HepG2 (cell line): Measurements from ENCODE around the gene LRRC43. TPM values are rescaled to one million over a fixed set of nuclear protein-coding genes. Genes with fewer than 3 reads are reported as not detected.

Experiments used
- ATAC-seq: fragments of 200-7000 bp; cut with Tn5 transposase; 3 replicates; pipeline ENCODE4 v1.9.1; 2020; ENCODE audit warnings: mild to moderate bottlenecking, moderate library complexity
- BruUV-seq: library from RNA; stranded (reverse); fragments of 400-500 nt; replicated peaks from 2 replicates; lab custom pipeline; 2021; lab: Mats Ljungman, UMichigan
- CTCF ChIA-PET: fragments of 300-600 bp; formaldehyde crosslinking; extraction: SDS; loops from one replicate; lab custom pipeline; 2021; ENCODE audit warnings: low total read pairs, inconsistent platforms, low intra/inter-chr PET ratio; lab: Yijun Ruan, JAX
- POLR2A ChIA-PET: fragments of 350-600 bp; sonication (Branson Sonifier 250); formaldehyde crosslinking; loops from one replicate; lab custom pipeline; 2020; ENCODE audit warnings: antibody characterized with exemption, inconsistent platforms; lab: Yijun Ruan, JAX
- DNase-seq: peaks from one replicate; pipeline ENCODE4 v3.0.0-alpha.2; 2015; ENCODE audit warnings: low spot score
- FAIRE-seq: peaks from 3 replicates; lab custom pipeline; 2011; peaks lifted over from hg19 to GRCh38; lab: Jason Lieb, UNC
- H2AFZ ChIP-seq: one replicate; pipeline ENCODE4 v1.6.1; 2011; ENCODE audit warnings: low read length, inconsistent platforms
- H3K27ac ChIP-seq: fragments of 300-600 bp; 3 replicates; pipeline ENCODE4 v1.8.0; 2011; ENCODE audit warnings: mixed run types, mild to moderate bottlenecking, mixed read lengths, low read length, inconsistent platforms; ENCODE audit not compliant: insufficient read depth; ENCODE audit errors: extremely low read length
- H3K27me3 ChIP-seq, 2 experiments: fragments of 200-600 bp in 1 of 2; 2 replicates in 1 of 2; 3 replicates in 1 of 2; pipeline versions ENCODE4 v1.6.0 to v1.8.0; 2011; ENCODE audit warnings: low read length in 2 of 2, mild to moderate bottlenecking in 2 of 2, moderate library complexity in 2 of 2, inconsistent platforms in 1 of 2; ENCODE audit not compliant: insufficient read depth in 2 of 2, control insufficient read depth in 1 of 2
- H3K36me3 ChIP-seq, 2 experiments: fragments of 200-600 bp in 1 of 2; replicated peaks in 1 of 2; 2 replicates in 1 of 2; 3 replicates in 1 of 2; pipeline versions ENCODE4 v1.5.1 to v1.8.0; 2011; ENCODE audit warnings: low read length in 2 of 2, inconsistent platforms in 1 of 2; ENCODE audit not compliant: insufficient read depth in 2 of 2, control insufficient read depth in 1 of 2
- H3K4me1 ChIP-seq: 2 replicates; pipeline ENCODE4 v1.5.1; 2012; ENCODE audit warnings: low read length, inconsistent platforms; ENCODE audit not compliant: insufficient read depth
- H3K4me2 ChIP-seq: 2 replicates; pipeline ENCODE4 v1.6.0; 2011; ENCODE audit warnings: low read depth, low read length, inconsistent platforms
- H3K4me3 ChIP-seq, 3 experiments: fragments of 200-600 bp in 1 of 3; sonication (generic), shearing (Covaris generic) in 1 of 3; replicated peaks in 1 of 3; 2 replicates each; pipeline ENCODE4 v1.5.1; 2011 to 2016; ENCODE audit warnings: low read length in 3 of 3, inconsistent platforms in 2 of 3, low read depth in 2 of 3, mild to moderate bottlenecking in 2 of 3, control low read depth in 1 of 3, mixed read lengths in 1 of 3; ENCODE audit not compliant: insufficient read depth in 1 of 3
- H3K79me2 ChIP-seq: one replicate; pipeline ENCODE4 v1.6.1; 2011; ENCODE audit warnings: low read length, inconsistent platforms; ENCODE audit not compliant: insufficient read depth
- H3K9ac ChIP-seq: 2 replicates; pipeline ENCODE4 v1.6.0; 2011; ENCODE audit warnings: mild to moderate bottlenecking, low read depth, low read length, inconsistent platforms; ENCODE audit not compliant: insufficient read depth
- H3K9me3 ChIP-seq: 2 replicates; pipeline ENCODE4 v1.5.1; 2012; ENCODE audit warnings: mild to moderate bottlenecking, low read length
- H4K20me1 ChIP-seq: 2 replicates; pipeline ENCODE4 v1.6.0; 2011; ENCODE audit warnings: inconsistent platforms, mild to moderate bottlenecking, low read length, moderate library complexity; ENCODE audit not compliant: insufficient read depth
- CENPBD1 ChIP-seq: sonication (generic); formaldehyde crosslinking; IDR thresholded peaks from 2 replicates; pipeline ENCODE4 v1.8.0; 2022; ENCODE audit warnings: missing genetic modification reagents, low read depth, mild to moderate bottlenecking, borderline replicate concordance
- EEA1 ChIP-seq: sonication (generic); formaldehyde crosslinking; IDR thresholded peaks from 2 replicates; pipeline ENCODE4 v1.5.1; 2020; ENCODE audit warnings: mild to moderate bottlenecking, missing genetic modification reagents, borderline replicate concordance
- FOXK1 ChIP-seq: sonication (generic); formaldehyde crosslinking; IDR thresholded peaks from 2 replicates; pipeline ENCODE4 v1.4.0; 2020; ENCODE audit warnings: low read depth, missing genetic modification reagents, borderline replicate concordance
- GMEB2 ChIP-seq: IDR thresholded peaks from 2 replicates; pipeline ENCODE4 v1.6.1; 2016; ENCODE audit warnings: missing biosample characterization, missing genetic modification reagents, low read depth
- HINFP ChIP-seq: sonication (generic); formaldehyde crosslinking; IDR thresholded peaks from 2 replicates; pipeline ENCODE4 v1.4.0; 2020; ENCODE audit warnings: low read depth, mild to moderate bottlenecking, missing genetic modification reagents
- KMT2A ChIP-seq: sonication (generic); formaldehyde crosslinking; IDR thresholded peaks from 2 replicates; pipeline ENCODE4 v1.4.0; 2020; ENCODE audit warnings: missing genetic modification reagents
- NR2C2 ChIP-seq: sonication (generic); formaldehyde crosslinking; IDR thresholded peaks from 2 replicates; pipeline ENCODE4 v1.4.0; 2020; ENCODE audit warnings: missing genetic modification reagents, mild to moderate bottlenecking, moderate library complexity, borderline replicate concordance
- PBX3 ChIP-seq: sonication (generic); formaldehyde crosslinking; IDR thresholded peaks from 2 replicates; pipeline ENCODE4 v1.8.1; 2023; ENCODE audit warnings: missing genetic modification reagents, inconsistent platforms, borderline replicate concordance
- SALL2 ChIP-seq: sonication (generic); formaldehyde crosslinking; IDR thresholded peaks from 2 replicates; pipeline ENCODE4 v1.8.1; 2023; ENCODE audit warnings: mild to moderate bottlenecking, missing genetic modification reagents, inconsistent platforms
- SAP130 ChIP-seq: IDR thresholded peaks from 2 replicates; pipeline ENCODE4 v1.6.1; 2016; ENCODE audit warnings: low read depth
- SMAD1 ChIP-seq: sonication (generic); formaldehyde crosslinking; IDR thresholded peaks from 2 replicates; pipeline ENCODE4 v1.4.0; 2020; ENCODE audit warnings: missing genetic modification reagents, low read depth, mild to moderate bottlenecking, borderline replicate concordance
- ZBTB26 ChIP-seq: IDR thresholded peaks from 2 replicates; pipeline ENCODE4 v1.6.1; 2016; ENCODE audit warnings: missing compliant biosample characterization, missing genetic modification reagents, borderline replicate concordance
- ZFP90 ChIP-seq: sonication (generic); formaldehyde crosslinking; IDR thresholded peaks from 2 replicates; pipeline ENCODE4 v1.8.0; 2022; ENCODE audit warnings: missing genetic modification reagents, mild to moderate bottlenecking, inconsistent platforms, borderline replicate concordance
- ZKSCAN8 ChIP-seq: IDR thresholded peaks from 2 replicates; pipeline ENCODE4 v1.6.1; 2016; ENCODE audit warnings: borderline replicate concordance, missing genetic modification reagents, missing compliant biosample characterization
- ZNF235 ChIP-seq: sonication (generic); formaldehyde crosslinking; IDR thresholded peaks from 2 replicates; pipeline ENCODE4 v1.8.1; 2023; ENCODE audit warnings: mild to moderate bottlenecking, missing genetic modification reagents, borderline replicate concordance
- ZNF280B ChIP-seq: sonication (generic); formaldehyde crosslinking; IDR thresholded peaks from 2 replicates; pipeline ENCODE4 v1.5.0; 2020; ENCODE audit warnings: missing genetic modification reagents, mild to moderate bottlenecking, borderline replicate concordance
- ZNF329 ChIP-seq: sonication (generic); formaldehyde crosslinking; IDR thresholded peaks from 2 replicates; pipeline ENCODE4 v1.9.0; 2021; ENCODE audit warnings: low read depth, mild to moderate bottlenecking, missing genetic modification reagents
- WGBS: methylation state at CpG from one replicate; pipeline ENCODE4 v1.1.6; 2017; ENCODE audit warnings: low lambda C conversion rate; 5-methylcytosine and 5-hydroxymethylcytosine counted together
- in situ Hi-C: cut with HindIII; loops from 2 replicates; pipeline ENCODE4 v1.10.0; 2017; ENCODE audit warnings: low pct_unique_long_range_greater_than_20kb; ENCODE audit not compliant: extremely low pct_ligation_motif_present
- intact Hi-C: fragments of 100-400 bp; cut with micrococcal nuclease; formaldehyde crosslinking; loops from one replicate; pipeline ENCODE4 v1.10.0; 2022; ENCODE audit not compliant: unreplicated experiment
- polyA plus RNA-seq, 8 experiments: library from polyadenylated mRNA; depleted of rRNA in 3 of 8; stranded (reverse) in 7 of 8; unstranded in 1 of 8; fragments of >200 nt; fragmentation: Illumina TruSeq in 4 of 8; extraction: Trizol in 4 of 8; gene quantifications; 2 replicates each; pipeline versions ENCODE4 v1.2.1 to v1.2.3, GENCODE V29; 2011 to 2016; ENCODE audit warnings: low read depth in 4 of 8, missing spikeins in 1 of 8, mixed read lengths in 1 of 8; ENCODE audit not compliant: insufficient read depth in 1 of 8
- total RNA-seq, 5 experiments: library from RNA; depleted of rRNA; stranded (reverse); fragments of >200 nt; fragmentation: Illumina TruSeq; extraction: Trizol; gene quantifications; 2 replicates each; pipeline ENCODE4 v1.2.3, GENCODE V29; 2016; ENCODE audit warnings: low read depth in 1 of 5

Gene LRRC43
- total and polyA plus RNA-seq, 2 of the 13 experiments (the other 11 are each of a cell fraction or from before 2014, with no cell fraction given) = not detected

- no peak for FAIRE-seq
- POLR2A ChIA-PET = no interaction called here
- WGBS = 97% methylated on average over 1 of the region's 1 CpG
- no peak overlapping the region for H3K27ac ChIP-seq
- intact Hi-C loops = no loop called here
- H3K4me3 ChIP-seq = no peak overlapping the region
- no peak overlapping the region for H3K4me2 ChIP-seq
- no peaks in the 10 kb centered on the region for H4K20me1 ChIP-seq
- no peak for ATAC-seq
- no peak overlapping the region for H2AFZ ChIP-seq
- H3K9me3 ChIP-seq = no peaks in the 10 kb centered on the region
- H3K4me1 ChIP-seq = no peaks in the 10 kb centered on the region
- no peak overlapping the region for H3K9ac ChIP-seq
- H3K36me3 ChIP-seq = peaks cover 24 to 83% of the 10 kb centered on the region in 2 experiments; a peak in 4 of 5 replicates
- in situ Hi-C loops = no loop called here
- no peak for DNase-seq
- H3K27me3 ChIP-seq = no peaks in the 10 kb centered on the region
- CTCF ChIA-PET = no interaction called here
- H3K79me2 ChIP-seq = peaks cover 5% of the 10 kb centered on the region
- BruUV-seq = no TSS peak
- no peak for TF ChIP-seq ZKSCAN8
- no peak for TF ChIP-seq PBX3 (CRISPR knock-in tag)
- no peak for TF ChIP-seq SAP130 (CRISPR knock-in tag)
- TF ChIP-seq EEA1 (CRISPR knock-in tag) = no peak
- TF ChIP-seq CENPBD1 (CRISPR knock-in tag) = no peak
- no peak for TF ChIP-seq ZNF329 (CRISPR knock-in tag)
- no peak for TF ChIP-seq ZNF235 (CRISPR knock-in tag)
- no peak for TF ChIP-seq SALL2 (CRISPR knock-in tag)
- no peak for TF ChIP-seq SMAD1 (CRISPR knock-in tag)
- TF ChIP-seq GMEB2 = no peak
- no peak for TF ChIP-seq HINFP (CRISPR knock-in tag)
- no peak for TF ChIP-seq FOXK1
- TF ChIP-seq ZFP90 (CRISPR knock-in tag) = no peak
- no peak for TF ChIP-seq ZNF280B (CRISPR knock-in tag)
- no peak for TF ChIP-seq KMT2A
- no peak for TF ChIP-seq ZBTB26
- TF ChIP-seq NR2C2 (CRISPR knock-in tag) = no peak
These were observed 33.5 kb downstream of the LRRC43 start for GRCh38 chr12:122216445-122216844.
